GM12878 (cell line): ENCODE measurements around the gene TCP11L2.

Source experiments
- CTCF ChIP-seq, 3 experiments: IDR thresholded peaks in 2 of 3; conservative IDR thresholded peaks in 1 of 3; 2 replicates each; pipeline ENCODE4 v1.5.1; 2011; ENCODE audit warnings: low read depth in 3 of 3, low read length in 3 of 3, mild to moderate bottlenecking in 3 of 3, control low read depth in 2 of 3, moderate library complexity in 2 of 3, inconsistent platforms in 1 of 3, mixed read lengths in 1 of 3; ENCODE audit not compliant: control insufficient read depth in 2 of 3, insufficient read depth in 1 of 3; ENCODE audit errors: extremely low read depth in 1 of 3
- EGR1 ChIP-seq, 2 experiments: IDR thresholded peaks; 1 replicate in 1 of 2; 2 replicates in 1 of 2; pipeline ENCODE4 v1.6.1; 2011 to 2012; ENCODE audit warnings: low read depth in 2 of 2, low read length in 2 of 2, borderline replicate concordance in 1 of 2, mild to moderate bottlenecking in 1 of 2, moderate library complexity in 1 of 2
- ELK1 ChIP-seq: IDR thresholded peaks from 2 replicates; pipeline ENCODE4 v1.6.1; 2012; ENCODE audit warnings: low read depth, low read length, improper control_type of control experiment
- HDAC6 ChIP-seq: fragments of 200-600 bp; sonication (generic); IDR thresholded peaks from one replicate; pipeline ENCODE4 v1.8.0; 2017; ENCODE audit warnings: antibody characterized with exemption; ENCODE audit not compliant: unreplicated experiment
- IKZF1 ChIP-seq: fragments of 450-650 bp; conservative IDR thresholded peaks from 2 replicates; pipeline ENCODE4 v1.6.1; 2017; ENCODE audit warnings: antibody characterized with exemption, mild to moderate bottlenecking
- NKRF ChIP-seq: fragments of 450-650 bp; conservative IDR thresholded peaks from 2 replicates; pipeline ENCODE4 v1.6.1; 2017; ENCODE audit warnings: mild to moderate bottlenecking, moderate library complexity
- PBX3 ChIP-seq: IDR thresholded peaks from 2 replicates; pipeline ENCODE4 v1.6.1; 2011; ENCODE audit warnings: mild to moderate bottlenecking, low read depth, low read length, moderate library complexity; ENCODE audit not compliant: insufficient replicate concordance
- PML ChIP-seq: IDR thresholded peaks from 2 replicates; pipeline ENCODE4 v1.6.1; 2012; ENCODE audit warnings: low read length, inconsistent platforms
- SMARCA5 ChIP-seq: fragments of 450-650 bp; IDR thresholded peaks from 2 replicates; pipeline ENCODE4 v1.6.1; 2017; ENCODE audit warnings: mild to moderate bottlenecking
- SREBF1 ChIP-seq: IDR thresholded peaks from 2 replicates; pipeline ENCODE4 v1.6.1; 2012; ENCODE audit warnings: mild to moderate bottlenecking, low read length
- USF1 ChIP-seq: IDR thresholded peaks from 2 replicates; pipeline ENCODE4 v1.6.1; 2011; ENCODE audit warnings: borderline replicate concordance, low read depth, mild to moderate bottlenecking, moderate library complexity, mixed read lengths, low read length; ENCODE audit not compliant: insufficient read depth; ENCODE audit errors: extremely low read length
- YY1 ChIP-seq: IDR thresholded peaks from 2 replicates; pipeline ENCODE4 v1.6.1; 2011; ENCODE audit warnings: low read depth, mild to moderate bottlenecking, low read length
- ZNF274 ChIP-seq: IDR thresholded peaks from one replicate; pipeline ENCODE4 v1.8.0; 2011; ENCODE audit not compliant: insufficient read length, insufficient read depth

GRCh38 chr12:106275458-106275857 is 27.1 kb upstream of the TCP11L2 start:
- TF ChIP-seq NKRF (no peak), IKZF1 (no peak), PML (no peak), EGR1 (IDR thresholded peaks at IDR 0.05; ENCODE audit: borderline replicate concordance in 1 of 2, low read depth in 2 of 2, low read length in 2 of 2) (no peak), CTCF (IDR thresholded peaks at IDR 0.05 in 2 of 3, conservative IDR thresholded peaks at IDR 0.05 in 1 of 3; ENCODE audit: control insufficient read depth in 2 of 3, extremely low read depth in 1 of 3, insufficient read depth in 1 of 3, low read depth in 3 of 3, low read length in 3 of 3) (no peak), ZNF274 (no peak), ELK1 (no peak), PBX3 (no peak), USF1 (no peak), SMARCA5 (no peak), YY1 (no peak), SREBF1 (no peak), HDAC6 (no peak)
